GM12878 (cell line): ENCODE results near the gene CGB5.

Experiments used
- CREM ChIP-seq: IDR thresholded peaks from 2 replicates; pipeline ENCODE4 v1.6.1; 2014; ENCODE audit warnings: antibody characterized with exemption, low read depth
- EZH2 ChIP-seq: IDR thresholded peaks from 2 replicates; pipeline ENCODE4 v1.6.1; 2012; ENCODE audit warnings: low read depth, mild to moderate bottlenecking, control low read depth, inconsistent platforms, low read length, borderline replicate concordance; ENCODE audit not compliant: control insufficient read depth
- GABPA ChIP-seq: IDR thresholded peaks from 2 replicates; pipeline ENCODE4 v1.6.1; 2014; ENCODE audit warnings: antibody characterized with exemption, low read depth, mild to moderate bottlenecking, inconsistent platforms
- IRF4 ChIP-seq: IDR thresholded peaks from 2 replicates; pipeline ENCODE4 v1.6.1; 2011; ENCODE audit warnings: low read depth, low read length
- PAX5 ChIP-seq: IDR thresholded peaks from 2 replicates; pipeline ENCODE4 v1.6.1; 2011; ENCODE audit warnings: low read depth, low read length, borderline replicate concordance
- POLR2A ChIP-seq: IDR thresholded peaks from 2 replicates; pipeline ENCODE4 v1.6.1; 2011; ENCODE audit warnings: low read depth, mild to moderate bottlenecking, low read length
- POLR2AphosphoS5 ChIP-seq: IDR thresholded peaks from 2 replicates; pipeline ENCODE4 v1.6.1; 2011; ENCODE audit warnings: mild to moderate bottlenecking, low read length, inconsistent platforms
- SMC3 ChIP-seq: IDR thresholded peaks from 2 replicates; pipeline ENCODE4 v1.6.1; 2011; ENCODE audit warnings: low read length, improper control_type of control experiment, borderline replicate concordance
- ZNF274 ChIP-seq: IDR thresholded peaks from one replicate; pipeline ENCODE4 v1.8.0; 2011; ENCODE audit not compliant: insufficient read length, insufficient read depth
- TF ChIP-seq, protein P1 (sequence below), 3 experiments: IDR thresholded peaks in 2 of 3; conservative IDR thresholded peaks in 1 of 3; 2 replicates each; pipeline ENCODE4 v1.5.1; 2011; ENCODE audit warnings: low read depth in 3 of 3, low read length in 3 of 3, mild to moderate bottlenecking in 3 of 3, control low read depth in 2 of 3, moderate library complexity in 2 of 3, inconsistent platforms in 1 of 3, mixed read lengths in 1 of 3; ENCODE audit not compliant: control insufficient read depth in 2 of 3, insufficient read depth in 1 of 3; ENCODE audit errors: extremely low read depth in 1 of 3
- TF ChIP-seq, protein P2 (sequence below): fragments of 450-650 bp; IDR thresholded peaks from 2 replicates; pipeline ENCODE4 v1.6.1; 2017; ENCODE audit warnings: mild to moderate bottlenecking, moderate library complexity
- TF ChIP-seq, protein P3 (sequence below): fragments of 450-650 bp; IDR thresholded peaks from 2 replicates; pipeline ENCODE4 v1.6.1; 2016; ENCODE audit warnings: mild to moderate bottlenecking
- TF ChIP-seq, protein P4 (sequence below): fragments of 450-650 bp; IDR thresholded peaks from 2 replicates; pipeline ENCODE4 v1.6.1; 2014; ENCODE audit warnings: mild to moderate bottlenecking
- TF ChIP-seq, protein P5 (sequence below): IDR thresholded peaks from 2 replicates; pipeline ENCODE4 v1.6.1; 2012; ENCODE audit warnings: mild to moderate bottlenecking, low read depth, low read length

DNA sequence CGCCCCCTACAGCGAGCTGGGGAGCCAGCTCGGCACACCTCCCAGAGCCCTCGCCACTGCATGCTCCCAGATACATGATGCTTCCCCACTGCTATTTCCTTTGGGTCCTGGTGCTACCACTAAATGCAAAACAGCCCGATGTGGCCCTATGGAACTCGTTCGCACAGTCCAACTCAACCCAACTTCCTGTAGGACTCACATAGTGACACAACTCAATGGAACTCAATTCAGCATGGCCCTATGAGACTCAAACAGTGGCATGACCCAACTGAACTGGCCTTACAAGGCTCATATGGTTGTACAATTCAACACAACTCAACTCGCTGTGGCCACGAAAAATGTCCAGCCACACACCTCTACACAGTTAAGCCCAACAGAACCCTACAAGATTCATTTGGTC lies 25.4 kb downstream of the CGB5 start:
- TF ChIP-seq CREM, result no peak
- TF ChIP-seq ZNF274, result no peak
- TF ChIP-seq, protein P1, sequence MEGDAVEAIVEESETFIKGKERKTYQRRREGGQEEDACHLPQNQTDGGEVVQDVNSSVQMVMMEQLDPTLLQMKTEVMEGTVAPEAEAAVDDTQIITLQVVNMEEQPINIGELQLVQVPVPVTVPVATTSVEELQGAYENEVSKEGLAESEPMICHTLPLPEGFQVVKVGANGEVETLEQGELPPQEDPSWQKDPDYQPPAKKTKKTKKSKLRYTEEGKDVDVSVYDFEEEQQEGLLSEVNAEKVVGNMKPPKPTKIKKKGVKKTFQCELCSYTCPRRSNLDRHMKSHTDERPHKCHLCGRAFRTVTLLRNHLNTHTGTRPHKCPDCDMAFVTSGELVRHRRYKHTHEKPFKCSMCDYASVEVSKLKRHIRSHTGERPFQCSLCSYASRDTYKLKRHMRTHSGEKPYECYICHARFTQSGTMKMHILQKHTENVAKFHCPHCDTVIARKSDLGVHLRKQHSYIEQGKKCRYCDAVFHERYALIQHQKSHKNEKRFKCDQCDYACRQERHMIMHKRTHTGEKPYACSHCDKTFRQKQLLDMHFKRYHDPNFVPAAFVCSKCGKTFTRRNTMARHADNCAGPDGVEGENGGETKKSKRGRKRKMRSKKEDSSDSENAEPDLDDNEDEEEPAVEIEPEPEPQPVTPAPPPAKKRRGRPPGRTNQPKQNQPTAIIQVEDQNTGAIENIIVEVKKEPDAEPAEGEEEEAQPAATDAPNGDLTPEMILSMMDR (IDR thresholded peaks at IDR 0.05 in 2 of 3, conservative IDR thresholded peaks at IDR 0.05 in 1 of 3; ENCODE audit: control insufficient read depth in 2 of 3, extremely low read depth in 1 of 3, insufficient read depth in 1 of 3, low read depth in 3 of 3, low read length in 3 of 3), result no peak
- TF ChIP-seq EZH2, result no peak
- no peak for TF ChIP-seq POLR2A
- no peak for TF ChIP-seq IRF4
- TF ChIP-seq POLR2AphosphoS5, result no peak
- TF ChIP-seq SMC3, result no peak
- TF ChIP-seq GABPA, result no peak
- TF ChIP-seq, protein P2, sequence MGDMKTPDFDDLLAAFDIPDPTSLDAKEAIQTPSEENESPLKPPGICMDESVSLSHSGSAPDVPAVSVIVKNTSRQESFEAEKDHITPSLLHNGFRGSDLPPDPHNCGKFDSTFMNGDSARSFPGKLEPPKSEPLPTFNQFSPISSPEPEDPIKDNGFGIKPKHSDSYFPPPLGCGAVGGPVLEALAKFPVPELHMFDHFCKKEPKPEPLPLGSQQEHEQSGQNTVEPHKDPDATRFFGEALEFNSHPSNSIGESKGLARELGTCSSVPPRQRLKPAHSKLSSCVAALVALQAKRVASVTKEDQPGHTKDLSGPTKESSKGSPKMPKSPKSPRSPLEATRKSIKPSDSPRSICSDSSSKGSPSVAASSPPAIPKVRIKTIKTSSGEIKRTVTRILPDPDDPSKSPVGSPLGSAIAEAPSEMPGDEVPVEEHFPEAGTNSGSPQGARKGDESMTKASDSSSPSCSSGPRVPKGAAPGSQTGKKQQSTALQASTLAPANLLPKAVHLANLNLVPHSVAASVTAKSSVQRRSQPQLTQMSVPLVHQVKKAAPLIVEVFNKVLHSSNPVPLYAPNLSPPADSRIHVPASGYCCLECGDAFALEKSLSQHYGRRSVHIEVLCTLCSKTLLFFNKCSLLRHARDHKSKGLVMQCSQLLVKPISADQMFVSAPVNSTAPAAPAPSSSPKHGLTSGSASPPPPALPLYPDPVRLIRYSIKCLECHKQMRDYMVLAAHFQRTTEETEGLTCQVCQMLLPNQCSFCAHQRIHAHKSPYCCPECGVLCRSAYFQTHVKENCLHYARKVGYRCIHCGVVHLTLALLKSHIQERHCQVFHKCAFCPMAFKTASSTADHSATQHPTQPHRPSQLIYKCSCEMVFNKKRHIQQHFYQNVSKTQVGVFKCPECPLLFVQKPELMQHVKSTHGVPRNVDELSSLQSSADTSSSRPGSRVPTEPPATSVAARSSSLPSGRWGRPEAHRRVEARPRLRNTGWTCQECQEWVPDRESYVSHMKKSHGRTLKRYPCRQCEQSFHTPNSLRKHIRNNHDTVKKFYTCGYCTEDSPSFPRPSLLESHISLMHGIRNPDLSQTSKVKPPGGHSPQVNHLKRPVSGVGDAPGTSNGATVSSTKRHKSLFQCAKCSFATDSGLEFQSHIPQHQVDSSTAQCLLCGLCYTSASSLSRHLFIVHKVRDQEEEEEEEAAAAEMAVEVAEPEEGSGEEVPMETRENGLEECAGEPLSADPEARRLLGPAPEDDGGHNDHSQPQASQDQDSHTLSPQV, result no peak
- TF ChIP-seq, protein P3, sequence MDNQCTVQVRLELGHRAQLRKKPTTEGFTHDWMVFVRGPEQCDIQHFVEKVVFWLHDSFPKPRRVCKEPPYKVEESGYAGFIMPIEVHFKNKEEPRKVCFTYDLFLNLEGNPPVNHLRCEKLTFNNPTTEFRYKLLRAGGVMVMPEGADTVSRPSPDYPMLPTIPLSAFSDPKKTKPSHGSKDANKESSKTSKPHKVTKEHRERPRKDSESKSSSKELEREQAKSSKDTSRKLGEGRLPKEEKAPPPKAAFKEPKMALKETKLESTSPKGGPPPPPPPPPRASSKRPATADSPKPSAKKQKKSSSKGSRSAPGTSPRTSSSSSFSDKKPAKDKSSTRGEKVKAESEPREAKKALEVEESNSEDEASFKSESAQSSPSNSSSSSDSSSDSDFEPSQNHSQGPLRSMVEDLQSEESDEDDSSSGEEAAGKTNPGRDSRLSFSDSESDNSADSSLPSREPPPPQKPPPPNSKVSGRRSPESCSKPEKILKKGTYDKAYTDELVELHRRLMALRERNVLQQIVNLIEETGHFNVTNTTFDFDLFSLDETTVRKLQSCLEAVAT, result no peak
- TF ChIP-seq, protein P4, sequence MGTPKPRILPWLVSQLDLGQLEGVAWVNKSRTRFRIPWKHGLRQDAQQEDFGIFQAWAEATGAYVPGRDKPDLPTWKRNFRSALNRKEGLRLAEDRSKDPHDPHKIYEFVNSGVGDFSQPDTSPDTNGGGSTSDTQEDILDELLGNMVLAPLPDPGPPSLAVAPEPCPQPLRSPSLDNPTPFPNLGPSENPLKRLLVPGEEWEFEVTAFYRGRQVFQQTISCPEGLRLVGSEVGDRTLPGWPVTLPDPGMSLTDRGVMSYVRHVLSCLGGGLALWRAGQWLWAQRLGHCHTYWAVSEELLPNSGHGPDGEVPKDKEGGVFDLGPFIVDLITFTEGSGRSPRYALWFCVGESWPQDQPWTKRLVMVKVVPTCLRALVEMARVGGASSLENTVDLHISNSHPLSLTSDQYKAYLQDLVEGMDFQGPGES, result no peak
- TF ChIP-seq, protein P5, sequence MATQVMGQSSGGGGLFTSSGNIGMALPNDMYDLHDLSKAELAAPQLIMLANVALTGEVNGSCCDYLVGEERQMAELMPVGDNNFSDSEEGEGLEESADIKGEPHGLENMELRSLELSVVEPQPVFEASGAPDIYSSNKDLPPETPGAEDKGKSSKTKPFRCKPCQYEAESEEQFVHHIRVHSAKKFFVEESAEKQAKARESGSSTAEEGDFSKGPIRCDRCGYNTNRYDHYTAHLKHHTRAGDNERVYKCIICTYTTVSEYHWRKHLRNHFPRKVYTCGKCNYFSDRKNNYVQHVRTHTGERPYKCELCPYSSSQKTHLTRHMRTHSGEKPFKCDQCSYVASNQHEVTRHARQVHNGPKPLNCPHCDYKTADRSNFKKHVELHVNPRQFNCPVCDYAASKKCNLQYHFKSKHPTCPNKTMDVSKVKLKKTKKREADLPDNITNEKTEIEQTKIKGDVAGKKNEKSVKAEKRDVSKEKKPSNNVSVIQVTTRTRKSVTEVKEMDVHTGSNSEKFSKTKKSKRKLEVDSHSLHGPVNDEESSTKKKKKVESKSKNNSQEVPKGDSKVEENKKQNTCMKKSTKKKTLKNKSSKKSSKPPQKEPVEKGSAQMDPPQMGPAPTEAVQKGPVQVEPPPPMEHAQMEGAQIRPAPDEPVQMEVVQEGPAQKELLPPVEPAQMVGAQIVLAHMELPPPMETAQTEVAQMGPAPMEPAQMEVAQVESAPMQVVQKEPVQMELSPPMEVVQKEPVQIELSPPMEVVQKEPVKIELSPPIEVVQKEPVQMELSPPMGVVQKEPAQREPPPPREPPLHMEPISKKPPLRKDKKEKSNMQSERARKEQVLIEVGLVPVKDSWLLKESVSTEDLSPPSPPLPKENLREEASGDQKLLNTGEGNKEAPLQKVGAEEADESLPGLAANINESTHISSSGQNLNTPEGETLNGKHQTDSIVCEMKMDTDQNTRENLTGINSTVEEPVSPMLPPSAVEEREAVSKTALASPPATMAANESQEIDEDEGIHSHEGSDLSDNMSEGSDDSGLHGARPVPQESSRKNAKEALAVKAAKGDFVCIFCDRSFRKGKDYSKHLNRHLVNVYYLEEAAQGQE, result no peak
- no peak for TF ChIP-seq PAX5
